GM19463 (cell line): ENCODE data around the gene TDRKH.

Experiments
- ATAC-seq: cut with Tn5 transposase; IDR thresholded peaks from one replicate; pipeline ENCODE4 v1.9.1; 2021; ENCODE audit warnings: mild to moderate bottlenecking, moderate library complexity; ENCODE audit not compliant: unreplicated experiment

Gene TDRKH

GRCh38 chr1:151823175-151823574, 32.9 kb upstream of the TDRKH start:
- no peak for ATAC-seq

DNA sequence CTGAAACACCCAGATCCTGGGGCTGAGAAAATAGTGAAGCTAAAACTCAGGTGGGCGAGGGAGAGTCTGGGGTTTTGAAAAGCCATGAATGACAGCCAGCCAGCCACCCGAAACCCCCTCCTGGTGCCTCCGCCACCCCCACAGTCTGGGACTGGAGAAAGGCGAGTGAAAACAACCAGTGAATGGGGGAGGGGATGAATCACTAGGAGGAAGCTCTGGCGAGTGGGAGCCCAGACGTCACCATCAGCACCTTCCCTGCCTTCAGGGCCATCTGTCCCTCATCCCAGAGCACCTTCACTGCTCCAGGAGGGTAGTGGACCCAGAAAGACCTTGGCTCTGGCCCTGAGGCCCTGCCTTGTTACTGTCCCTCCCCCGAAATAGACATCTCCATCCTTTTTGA, 32.1 kb upstream of the TDRKH start:
- no peak for ATAC-seq

GRCh38 chr1:151820940-151821339, 30.6 kb upstream of the TDRKH start:
- no peak for ATAC-seq

DNA sequence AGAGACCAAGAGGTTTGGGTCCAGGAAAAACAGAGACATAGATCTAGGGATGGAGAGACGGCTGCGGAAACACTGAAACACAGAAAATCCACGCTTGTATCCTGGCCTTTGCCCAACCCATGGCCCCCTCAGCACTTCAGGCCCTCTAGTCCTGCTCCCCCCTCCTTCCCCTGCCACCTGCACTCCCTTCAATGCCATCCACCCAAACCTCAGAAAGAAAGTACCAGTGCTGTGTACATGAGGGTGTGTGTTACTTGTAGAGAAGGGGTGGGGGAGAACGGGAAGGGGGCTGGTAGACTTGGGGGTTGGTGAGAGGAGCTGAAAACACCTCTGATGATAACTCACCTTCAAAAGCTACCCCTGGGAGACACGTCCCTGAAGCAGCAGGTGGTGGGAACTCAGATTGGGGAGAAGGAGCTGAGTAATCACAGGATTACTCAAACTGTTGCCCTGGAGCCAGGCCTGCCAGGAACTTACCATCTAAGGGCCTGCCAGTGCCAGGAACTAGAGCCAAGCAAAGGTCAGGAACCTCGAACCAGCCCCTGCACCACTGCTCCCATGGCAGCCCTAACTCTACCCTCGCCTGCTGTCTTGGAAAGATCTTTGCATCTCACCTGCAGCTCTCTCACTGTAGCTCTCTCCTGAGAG, 29.8 kb upstream of the TDRKH start:
- no peak for ATAC-seq

- ATAC-seq, result no peak
Observed at GRCh38 chr1:151819227-151819835, 29.0 kb upstream of the TDRKH start.

- no peak for ATAC-seq
Observed at GRCh38 chr1:151817353-151817730, 27.0 kb upstream of the TDRKH start.

DNA sequence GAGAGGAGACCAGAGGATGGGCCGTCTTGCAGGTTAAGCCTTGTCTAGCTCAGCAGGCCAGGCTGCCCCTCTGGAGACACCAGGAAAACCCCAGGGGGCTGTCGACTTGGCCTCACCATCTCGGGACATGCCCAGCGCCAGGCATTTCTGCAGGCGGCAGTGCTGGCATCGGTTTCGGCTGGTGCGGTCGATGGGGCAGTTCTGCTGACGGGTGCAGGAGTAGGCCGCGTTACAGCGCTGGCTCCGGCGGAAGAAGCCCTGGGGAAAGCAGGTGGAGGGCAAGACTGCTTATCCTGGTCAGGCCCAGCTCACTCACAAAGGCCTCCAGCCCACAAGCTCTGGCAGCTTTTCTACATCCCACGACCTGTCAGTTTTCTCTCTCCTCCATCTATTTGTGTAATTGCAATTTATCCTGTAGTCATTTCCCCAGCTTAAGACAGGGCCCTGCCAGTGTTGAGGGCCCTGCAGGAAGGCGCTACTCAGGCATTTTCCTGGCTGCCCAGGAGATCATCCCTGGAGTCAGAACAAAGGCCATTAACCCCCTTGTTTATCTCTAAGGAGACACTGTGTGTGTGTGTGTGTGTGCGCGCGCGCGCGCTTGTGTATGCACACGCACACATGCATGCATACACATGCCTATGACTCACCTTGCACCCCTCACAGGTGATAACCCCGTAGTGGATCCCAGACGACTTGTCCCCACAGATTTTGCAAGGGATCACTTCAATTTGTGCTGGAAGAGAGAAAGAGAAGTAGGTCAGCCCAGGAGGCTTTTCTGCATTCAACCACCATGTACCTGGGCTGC, 26.4 kb upstream of the TDRKH start:
- no peak for ATAC-seq

DNA sequence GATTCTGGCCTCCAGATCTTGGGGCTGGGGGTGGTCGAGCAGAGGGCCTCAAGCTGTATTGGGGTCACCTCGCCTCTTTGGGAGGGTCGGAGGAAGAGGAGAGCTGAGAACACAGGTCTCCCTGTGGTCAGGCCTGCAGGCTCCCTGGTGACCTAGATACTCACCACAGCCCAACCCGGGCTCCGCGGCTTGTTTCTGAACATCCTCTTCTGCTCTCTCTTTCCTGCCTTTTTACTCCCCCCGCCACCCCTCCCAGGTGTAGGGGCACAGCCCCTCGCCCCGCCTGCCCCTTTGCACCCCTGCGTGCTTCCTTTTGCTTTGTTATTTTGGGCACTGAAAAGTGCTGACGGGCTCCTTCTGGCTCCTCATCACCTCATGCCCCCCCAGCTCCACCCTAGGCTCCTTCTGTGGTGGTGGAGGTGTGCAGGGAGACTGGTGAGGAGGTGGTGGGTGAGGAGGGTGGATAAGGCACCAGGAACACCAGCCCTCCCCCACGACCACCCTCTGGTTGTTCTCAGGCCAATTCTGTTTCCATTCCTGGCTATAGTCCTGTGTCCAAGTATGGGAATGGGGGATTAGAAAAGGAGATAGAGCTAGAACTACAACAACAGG, 25.5 kb upstream of the TDRKH start:
- ATAC-seq, result no peak

DNA sequence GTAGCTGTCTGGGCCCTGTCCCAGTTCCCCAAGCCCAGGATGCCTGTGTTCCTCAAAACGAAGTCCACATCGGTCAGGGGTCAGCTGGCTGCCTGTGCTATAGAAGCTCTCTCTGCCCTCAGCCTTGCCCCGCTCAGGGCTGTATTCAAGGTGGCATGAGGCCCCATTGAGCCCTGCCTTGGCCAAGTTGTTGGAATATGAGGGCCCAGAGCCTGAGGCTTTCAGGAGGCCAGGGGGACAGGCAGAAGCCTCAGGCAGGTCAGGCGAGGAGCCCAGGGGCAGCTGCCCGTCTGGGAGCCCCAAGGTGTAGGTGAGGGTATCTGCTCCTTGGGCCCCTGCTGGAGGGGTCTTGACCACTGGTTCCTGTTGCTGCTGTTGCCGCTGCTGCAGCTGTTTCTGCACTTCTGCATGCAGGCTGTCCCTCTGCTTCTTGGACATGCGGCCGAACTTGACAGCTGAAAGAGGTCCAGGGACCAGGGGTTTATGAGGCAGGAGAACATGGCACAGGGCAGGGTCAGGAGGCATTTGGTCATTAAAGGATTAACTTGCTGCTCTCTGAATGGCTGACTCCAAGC, 24.8 kb upstream of the TDRKH start:
- no peak for ATAC-seq

- no peak for ATAC-seq
Observed at GRCh38 chr1:151814426-151814825, 24.1 kb upstream of the TDRKH start.

GRCh38 chr1:151813271-151813977, 23.1 kb upstream of the TDRKH start:
- ATAC-seq, result no peak

DNA sequence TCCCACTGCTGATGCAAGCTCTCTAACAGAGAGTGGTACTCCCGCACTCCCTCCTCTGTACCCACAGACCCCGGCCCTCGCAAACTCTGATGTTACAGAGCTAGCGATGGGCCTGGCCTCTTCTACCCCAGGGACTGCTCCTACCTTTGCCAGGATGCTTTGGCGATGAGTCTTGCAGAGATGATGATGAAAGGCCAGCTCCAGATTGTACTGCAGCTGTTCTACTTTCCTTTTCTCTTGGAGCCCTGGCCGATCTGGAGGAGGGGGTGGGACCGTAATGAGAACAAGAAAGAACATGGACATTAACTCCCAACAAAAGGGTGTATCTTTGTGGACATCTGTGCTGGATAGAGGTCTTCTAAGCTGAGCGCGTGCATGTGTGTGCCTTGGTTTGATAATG, 20.9 kb upstream of the TDRKH start:
- no peak for ATAC-seq

GRCh38 chr1:151809985-151810556, 19.8 kb upstream of the TDRKH start:
- ATAC-seq, result no peak

GRCh38 chr1:151809290-151809984, 19.1 kb upstream of the TDRKH start:
- ATAC-seq, result no peak

DNA sequence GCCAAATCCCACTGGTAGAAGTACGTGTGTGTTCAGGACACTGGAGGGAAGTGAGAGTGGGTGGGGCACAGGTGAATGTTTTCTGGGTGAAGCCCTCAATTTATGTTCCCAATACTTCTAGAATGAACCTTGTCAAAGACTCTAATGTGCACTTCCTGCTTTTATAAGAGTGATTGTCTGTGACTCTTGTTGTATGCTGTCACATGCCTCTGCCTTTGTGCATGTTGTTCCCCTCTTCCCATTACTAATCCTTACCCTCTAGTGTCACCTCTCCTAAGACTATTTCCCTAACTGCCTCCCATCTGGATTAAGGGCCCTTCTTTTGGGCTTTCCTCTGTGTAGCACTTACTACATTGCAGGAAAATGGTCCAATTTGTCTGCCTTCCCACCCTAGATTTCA, 17.5 kb upstream of the TDRKH start:
- no peak for ATAC-seq

DNA sequence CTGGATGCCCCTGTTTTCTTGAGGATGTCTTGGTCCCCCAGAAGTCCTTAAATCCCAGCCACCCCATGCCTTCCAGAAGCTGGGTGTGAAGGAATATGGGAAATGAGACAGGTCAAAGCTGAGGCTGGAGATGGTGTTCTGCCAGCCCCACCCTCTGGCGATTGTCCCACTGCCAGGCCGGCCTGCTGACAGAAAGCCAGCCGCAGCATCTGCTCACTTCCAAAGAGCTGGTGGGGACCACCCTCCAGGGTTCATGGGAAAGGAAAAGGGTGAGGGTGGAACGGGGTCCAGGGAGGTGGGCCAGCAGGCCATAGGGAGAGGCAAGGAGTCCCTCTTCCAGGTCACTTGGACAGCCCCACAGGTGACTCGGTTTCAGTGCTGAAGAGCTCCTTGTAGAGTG, 16.8 kb upstream of the TDRKH start:
- ATAC-seq, result no peak

DNA sequence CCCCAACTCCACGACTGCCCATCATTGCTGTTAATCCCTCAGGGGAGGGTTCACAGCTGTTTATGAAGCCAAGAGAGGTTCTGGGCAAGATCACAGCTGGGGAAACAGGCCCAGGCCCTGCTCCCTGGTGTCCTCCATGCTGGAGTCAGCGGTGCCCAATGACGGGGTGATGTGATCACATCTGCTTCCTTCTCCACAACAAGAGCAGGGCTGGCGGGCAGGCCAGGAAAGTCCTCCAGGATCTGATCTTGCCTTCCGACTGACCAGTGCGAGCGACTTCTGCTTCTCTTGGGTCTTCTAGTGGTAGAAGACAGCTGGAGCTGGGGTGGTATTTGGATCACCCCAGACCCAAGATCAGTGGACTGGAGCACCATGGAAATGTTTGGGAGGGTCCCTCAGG, 15.9 kb upstream of the TDRKH start:
- ATAC-seq, result no peak

GRCh38 chr1:151805066-151805820, 14.9 kb upstream of the TDRKH start, which contains the start of gene LINGO4:
Gene LINGO4 (minus strand): TSS chr1:151805419. CDS start chr1:151802704, 2,715 bp downstream.
- no peak for ATAC-seq

- no peak for ATAC-seq
Observed at GRCh38 chr1:151803915-151804314, 13.6 kb upstream of the TDRKH start.
